SU-DHL-6 (cell line): Measurements from ENCODE around the gene OR52E4.

Source experiments
- H2AFZ ChIP-seq: fragments of 200-600 bp; sonication (generic); 2 replicates; pipeline ENCODE4 v1.6.1; 2014; ENCODE audit warnings: low read depth, mild to moderate bottlenecking, moderate library complexity, mixed read lengths, antibody characterized with exemption, low read length; ENCODE audit not compliant: severe bottlenecking
- H3F3A ChIP-seq: fragments of 200-600 bp; shearing (Covaris generic); 2 replicates; pipeline ENCODE4 v1.6.0; 2016; ENCODE audit warnings: antibody characterized with exemption, mild to moderate bottlenecking; ENCODE audit not compliant: insufficient read depth
- H3K27ac ChIP-seq: fragments of 200-600 bp; sonication (generic); 2 replicates; pipeline ENCODE4 v1.5.1; 2016; ENCODE audit warnings: low read depth, mild to moderate bottlenecking, low read length, moderate library complexity, mixed read lengths
- H3K27me3 ChIP-seq: fragments of 200-600 bp; sonication (generic), shearing (Covaris generic); 2 replicates; pipeline ENCODE4 v1.6.0; 2014; ENCODE audit warnings: mild to moderate bottlenecking, low read length
- H3K36me3 ChIP-seq: fragments of 200-600 bp; sonication (generic); 2 replicates; pipeline ENCODE4 v1.6.1; 2014; ENCODE audit warnings: mild to moderate bottlenecking, low read length, mixed read lengths
- H3K4me2 ChIP-seq: fragments of 300-600, 200-600 bp; shearing (Covaris generic), sonication (generic); 2 replicates; pipeline ENCODE4 v1.6.0; 2014; ENCODE audit warnings: low read length, low read depth, mild to moderate bottlenecking; ENCODE audit not compliant: poor library complexity, severe bottlenecking
- H3K4me3 ChIP-seq: fragments of 200-600 bp; sonication (generic); 2 replicates; pipeline ENCODE4 v1.5.1; 2014; ENCODE audit warnings: antibody characterized with exemption, low read length, mild to moderate bottlenecking, mixed read lengths; ENCODE audit not compliant: insufficient read depth, poor library complexity, severe bottlenecking
- H3K79me2 ChIP-seq: fragments of 200-600 bp; sonication (generic); 2 replicates; pipeline ENCODE4 v1.6.1; 2014; ENCODE audit warnings: mild to moderate bottlenecking, low read length, moderate library complexity; ENCODE audit not compliant: insufficient read depth
- H3K9ac ChIP-seq: fragments of 200-600 bp; sonication (generic); 2 replicates; pipeline ENCODE4 v1.7.0; 2014; ENCODE audit warnings: mild to moderate bottlenecking, low read length
- H3K9me2 ChIP-seq: fragments of 200-600 bp; sonication (generic); replicated peaks from 2 replicates; pipeline ENCODE4 v1.6.1; 2014; ENCODE audit warnings: low read length; ENCODE audit not compliant: insufficient read depth
- H3K9me3 ChIP-seq: fragments of 200-600 bp; sonication (generic); 2 replicates; pipeline ENCODE4 v1.6.1; 2014; ENCODE audit warnings: low read length, mixed read lengths; ENCODE audit not compliant: insufficient read depth
- H4K20me1 ChIP-seq: fragments of 200-600 bp; sonication (generic); 2 replicates; pipeline ENCODE4 v1.6.1; 2014; ENCODE audit warnings: low read depth, mild to moderate bottlenecking, antibody characterized with exemption, low read length, moderate library complexity, mixed read lengths
- EZH2phosphoT487 ChIP-seq: fragments of 200-600 bp; sonication (generic), shearing (Covaris generic); conservative IDR thresholded peaks from 2 replicates; pipeline ENCODE4 v1.6.1; 2018; ENCODE audit warnings: mild to moderate bottlenecking, antibody characterized with exemption, low read length, moderate library complexity, mixed read lengths
- TF ChIP-seq, protein P1 (sequence below): fragments of 200-600 bp; sonication (generic); IDR thresholded peaks from one replicate; pipeline ENCODE4 v1.5.1; 2017; ENCODE audit warnings: antibody characterized with exemption, mild to moderate bottlenecking, low read length, moderate library complexity; ENCODE audit not compliant: insufficient read depth, poor library complexity, severe bottlenecking

OR52E4 gene

DNA sequence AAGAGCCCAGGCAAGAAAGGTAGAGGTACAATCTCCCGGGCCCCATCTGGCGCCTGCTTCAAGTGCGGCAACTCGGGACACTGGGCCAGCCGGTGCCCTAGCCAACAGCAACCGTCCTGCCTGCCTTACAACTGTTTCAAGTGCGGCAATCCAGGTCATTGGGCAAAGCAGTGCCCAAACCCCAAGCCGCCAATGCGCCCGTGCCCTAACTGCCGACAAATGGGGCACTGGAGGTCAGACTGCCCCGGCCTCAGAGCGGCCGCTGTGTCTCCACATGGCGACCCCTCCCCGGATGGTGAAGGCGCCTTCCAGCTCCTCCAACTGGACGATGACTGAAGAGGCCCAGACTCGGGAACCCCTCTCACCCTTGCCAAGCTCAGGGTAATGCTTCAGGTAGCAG, 50.2 kb downstream of the OR52E4 start:
- no peak overlapping the region for H3K9ac ChIP-seq
- H4K20me1 ChIP-seq, result no peaks in the 10 kb centered on the region
- no peaks in the 10 kb centered on the region for H3K27me3 ChIP-seq
- no peak overlapping the region for H3K4me2 ChIP-seq
- no peak overlapping the region for H3K4me3 ChIP-seq
- no peaks in the 10 kb centered on the region for H3K9me2 ChIP-seq
- no peaks in the 10 kb centered on the region for H3F3A ChIP-seq
- H3K79me2 ChIP-seq, result no peaks in the 10 kb centered on the region
- H3K36me3 ChIP-seq, result no peaks in the 10 kb centered on the region
- H2AFZ ChIP-seq, result no peak overlapping the region
- no peak for TF ChIP-seq EZH2phosphoT487
- TF ChIP-seq, protein P1, sequence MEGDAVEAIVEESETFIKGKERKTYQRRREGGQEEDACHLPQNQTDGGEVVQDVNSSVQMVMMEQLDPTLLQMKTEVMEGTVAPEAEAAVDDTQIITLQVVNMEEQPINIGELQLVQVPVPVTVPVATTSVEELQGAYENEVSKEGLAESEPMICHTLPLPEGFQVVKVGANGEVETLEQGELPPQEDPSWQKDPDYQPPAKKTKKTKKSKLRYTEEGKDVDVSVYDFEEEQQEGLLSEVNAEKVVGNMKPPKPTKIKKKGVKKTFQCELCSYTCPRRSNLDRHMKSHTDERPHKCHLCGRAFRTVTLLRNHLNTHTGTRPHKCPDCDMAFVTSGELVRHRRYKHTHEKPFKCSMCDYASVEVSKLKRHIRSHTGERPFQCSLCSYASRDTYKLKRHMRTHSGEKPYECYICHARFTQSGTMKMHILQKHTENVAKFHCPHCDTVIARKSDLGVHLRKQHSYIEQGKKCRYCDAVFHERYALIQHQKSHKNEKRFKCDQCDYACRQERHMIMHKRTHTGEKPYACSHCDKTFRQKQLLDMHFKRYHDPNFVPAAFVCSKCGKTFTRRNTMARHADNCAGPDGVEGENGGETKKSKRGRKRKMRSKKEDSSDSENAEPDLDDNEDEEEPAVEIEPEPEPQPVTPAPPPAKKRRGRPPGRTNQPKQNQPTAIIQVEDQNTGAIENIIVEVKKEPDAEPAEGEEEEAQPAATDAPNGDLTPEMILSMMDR, result no peak
- H3K9me3 ChIP-seq, result no peaks in the 10 kb centered on the region
- no peak overlapping the region for H3K27ac ChIP-seq

DNA sequence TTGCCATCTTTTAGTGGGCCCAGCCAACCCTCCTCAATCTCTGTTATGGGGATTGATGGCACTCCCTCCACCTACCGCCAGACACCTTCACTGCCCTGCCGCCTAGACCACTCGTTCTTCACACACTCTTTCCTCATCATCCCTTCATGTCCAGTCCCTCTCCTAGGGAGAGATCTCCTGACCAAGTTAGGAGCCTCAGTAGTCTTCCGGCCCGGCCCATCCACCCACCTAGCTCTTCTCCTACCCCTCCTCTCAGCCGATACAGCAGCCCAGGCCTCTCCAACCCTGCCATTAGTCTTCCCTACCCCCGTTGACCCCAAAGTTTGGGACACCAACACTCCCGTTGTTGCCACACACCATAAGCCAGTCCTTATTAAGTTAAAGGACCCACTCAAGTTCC, 50.6 kb downstream of the OR52E4 start:
- no peak for TF ChIP-seq EZH2phosphoT487
- TF ChIP-seq, protein P1, result no peak
- no peaks in the 10 kb centered on the region for H3K9me3 ChIP-seq
- H3K9ac ChIP-seq, result no peak overlapping the region
- H3K9me2 ChIP-seq, result no peaks in the 10 kb centered on the region
- no peaks in the 10 kb centered on the region for H3F3A ChIP-seq
- no peak overlapping the region for H3K27ac ChIP-seq
- no peaks in the 10 kb centered on the region for H3K36me3 ChIP-seq
- no peak overlapping the region for H2AFZ ChIP-seq
- H3K79me2 ChIP-seq, result no peaks in the 10 kb centered on the region
- H3K27me3 ChIP-seq, result no peaks in the 10 kb centered on the region
- no peak overlapping the region for H3K4me3 ChIP-seq
- no peak overlapping the region for H3K4me2 ChIP-seq
- no peaks in the 10 kb centered on the region for H4K20me1 ChIP-seq

DNA sequence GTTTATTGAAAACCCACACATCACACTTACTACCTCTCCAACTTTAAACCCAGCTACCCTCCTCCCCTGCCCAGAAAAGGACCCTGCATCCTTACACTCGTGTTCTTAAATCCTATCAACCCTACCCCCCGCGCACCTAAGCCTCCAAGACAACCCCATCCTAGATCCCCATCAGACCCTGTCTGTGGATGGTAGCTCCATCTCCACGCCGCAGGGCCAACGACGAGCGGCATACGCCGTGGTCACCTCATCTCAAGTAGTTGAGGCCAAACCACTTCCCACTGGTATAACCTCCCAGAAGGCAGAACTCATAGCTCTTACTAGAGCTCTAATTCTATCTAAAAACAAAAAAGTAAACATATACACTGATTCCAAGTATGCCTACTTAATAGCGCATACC, 52.2 kb downstream of the OR52E4 start:
- no peak overlapping the region for H3K4me3 ChIP-seq
- H3K27me3 ChIP-seq, result no peaks in the 10 kb centered on the region
- H3K36me3 ChIP-seq, result no peaks in the 10 kb centered on the region
- H3K27ac ChIP-seq, result no peak overlapping the region
- H3K79me2 ChIP-seq, result no peaks in the 10 kb centered on the region
- no peaks in the 10 kb centered on the region for H3K9me2 ChIP-seq
- H3K9me3 ChIP-seq, result no peaks in the 10 kb centered on the region
- no peak overlapping the region for H2AFZ ChIP-seq
- no peaks in the 10 kb centered on the region for H3F3A ChIP-seq
- no peak for TF ChIP-seq EZH2phosphoT487
- TF ChIP-seq, protein P1, result no peak
- H4K20me1 ChIP-seq, result no peaks in the 10 kb centered on the region
- no peak overlapping the region for H3K9ac ChIP-seq
- no peak overlapping the region for H3K4me2 ChIP-seq
